ENCODE measurements around the gene S100PBP.

The S100PBP gene

DNA sequence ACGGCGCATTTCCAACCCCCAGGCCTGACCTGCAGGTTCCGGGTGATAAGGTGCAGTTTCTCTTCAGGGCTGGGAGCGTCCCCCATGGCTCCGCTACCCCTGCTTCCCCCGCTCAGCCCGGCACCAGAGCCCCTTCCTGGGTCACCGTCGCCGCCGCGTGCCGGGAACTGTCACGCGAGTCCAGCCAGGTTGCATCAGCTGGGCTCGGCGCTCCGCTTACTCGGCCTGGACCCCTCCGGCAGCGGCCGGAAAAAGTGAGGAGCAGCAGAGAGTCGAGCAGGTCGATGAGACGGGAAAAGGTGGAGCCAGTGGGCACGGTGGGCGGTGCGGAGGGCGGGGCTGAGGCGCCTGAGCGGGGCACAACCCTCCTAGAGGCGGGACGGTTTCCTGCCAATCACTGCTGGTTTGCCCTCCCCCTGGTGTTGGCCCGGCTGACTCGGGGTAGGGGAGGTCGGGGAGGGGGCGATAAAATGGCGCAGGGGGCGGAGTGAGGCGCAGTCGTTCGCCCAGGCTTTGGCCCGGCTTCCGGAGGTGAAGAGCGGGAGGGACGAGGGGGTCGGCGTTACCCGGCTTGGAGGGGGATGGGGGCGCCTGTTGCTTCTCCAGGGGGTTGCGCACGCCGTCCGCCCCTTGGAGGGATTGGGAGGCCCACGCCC lies at the start of gene S100PBP, which contains the start of gene YARS1:
TSS of gene S100PBP (plus strand) at position 495 of the 656 bp plus-strand sequence. CDS start 8,447 bp downstream, outside the sequence.
TSS of gene YARS1 (minus strand) at position 200 of the 656 bp plus-strand sequence. CDS start at position 86, 114 bp downstream.
- DNase-seq = peak; percentile 69 to 100 (median 98)

DNA sequence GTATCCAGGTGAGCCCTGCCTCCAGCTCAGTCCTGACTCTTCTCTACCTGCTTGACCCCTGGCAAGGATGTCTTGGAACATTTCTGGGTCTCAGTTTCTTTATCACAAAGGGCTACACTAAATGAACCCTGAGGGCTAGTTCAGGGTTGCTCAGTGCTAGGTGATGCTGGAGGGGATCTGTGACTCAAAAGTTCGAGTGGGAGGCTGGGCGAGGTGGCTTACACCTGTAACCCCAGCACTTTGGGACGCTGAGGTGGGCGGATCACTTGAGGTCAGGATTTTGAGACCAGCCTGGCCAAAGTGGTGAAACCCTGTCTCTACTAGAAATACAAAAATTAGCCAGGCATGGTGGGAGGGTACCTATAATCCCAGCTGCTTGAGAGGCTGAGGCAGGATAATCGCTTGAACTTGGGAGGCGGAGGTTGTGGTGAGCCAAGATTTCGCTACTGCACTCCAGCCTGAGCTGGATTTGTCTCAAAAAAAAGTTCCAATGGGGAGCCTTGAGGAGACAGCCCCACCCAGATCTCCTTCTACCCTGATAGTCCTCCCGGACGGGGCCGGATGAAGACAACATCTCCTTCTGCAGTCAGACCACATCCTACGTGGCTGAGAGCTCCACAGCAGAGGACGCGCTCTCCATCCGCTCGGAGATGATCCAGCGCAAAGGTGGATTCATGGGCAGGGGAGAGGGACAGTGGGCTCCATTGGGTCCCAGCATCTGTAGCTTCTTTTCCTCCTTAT lies 49.2 kb upstream of the S100PBP start:
- DNase-seq = no peak

DNA sequence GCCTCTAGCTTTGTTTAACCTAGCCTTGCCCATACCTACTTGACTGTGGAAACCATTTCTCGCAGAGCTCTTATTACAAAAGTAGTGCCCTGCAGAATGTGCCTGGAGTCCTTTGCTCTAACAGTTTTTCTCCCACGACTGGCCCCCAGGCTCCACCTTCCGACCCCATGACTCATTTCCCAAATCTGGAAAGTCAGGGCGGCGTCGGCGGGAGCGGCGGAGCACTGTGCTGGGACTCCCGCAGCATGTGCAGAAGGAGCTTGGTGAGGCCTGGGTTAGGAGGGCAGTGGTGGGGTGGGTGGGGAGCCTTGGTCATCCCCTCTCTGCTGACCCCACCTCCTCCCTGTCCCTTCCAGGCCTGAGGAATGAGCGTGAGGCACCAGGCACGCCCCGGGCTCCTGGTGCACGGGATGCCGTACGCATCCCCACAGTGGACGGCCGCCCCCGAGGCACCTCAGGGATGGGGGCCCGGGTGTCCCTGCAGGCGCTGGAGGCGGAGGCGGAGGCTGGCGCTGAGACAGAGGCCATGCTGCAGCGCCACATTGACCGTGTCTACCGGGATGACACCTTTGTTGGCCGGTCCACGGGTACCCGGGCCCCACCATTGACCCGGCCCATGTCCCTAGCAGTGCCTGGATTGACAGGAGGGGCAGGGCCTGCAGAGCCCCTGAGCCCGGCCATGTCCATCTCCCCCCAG lies 47.8 kb upstream of the S100PBP start:
- no peak for DNase-seq

DNA sequence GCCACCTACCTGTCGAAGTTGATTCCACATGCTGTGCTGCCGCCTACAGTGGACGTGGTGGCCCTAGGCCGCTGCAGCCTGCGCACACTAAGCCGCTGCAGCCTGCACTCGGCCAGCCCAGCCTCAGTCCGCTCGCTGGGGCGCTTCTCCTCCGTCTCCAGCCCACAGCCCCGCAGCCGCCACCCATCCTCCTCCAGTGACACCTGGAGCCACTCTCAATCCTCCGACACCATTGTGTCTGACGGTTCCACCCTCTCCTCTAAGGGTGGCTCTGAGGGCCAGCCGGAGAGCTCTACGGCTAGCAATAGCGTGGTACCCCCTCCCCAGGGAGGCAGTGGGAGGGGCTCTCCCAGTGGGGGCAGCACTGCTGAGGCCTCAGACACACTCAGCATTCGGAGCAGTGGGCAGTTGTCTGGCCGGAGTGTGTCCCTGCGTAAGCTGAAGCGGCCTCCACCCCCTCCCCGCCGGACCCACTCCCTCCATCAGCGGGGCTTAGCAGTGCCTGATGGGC lies 47.2 kb upstream of the S100PBP start:
- no peak for DNase-seq

DNA sequence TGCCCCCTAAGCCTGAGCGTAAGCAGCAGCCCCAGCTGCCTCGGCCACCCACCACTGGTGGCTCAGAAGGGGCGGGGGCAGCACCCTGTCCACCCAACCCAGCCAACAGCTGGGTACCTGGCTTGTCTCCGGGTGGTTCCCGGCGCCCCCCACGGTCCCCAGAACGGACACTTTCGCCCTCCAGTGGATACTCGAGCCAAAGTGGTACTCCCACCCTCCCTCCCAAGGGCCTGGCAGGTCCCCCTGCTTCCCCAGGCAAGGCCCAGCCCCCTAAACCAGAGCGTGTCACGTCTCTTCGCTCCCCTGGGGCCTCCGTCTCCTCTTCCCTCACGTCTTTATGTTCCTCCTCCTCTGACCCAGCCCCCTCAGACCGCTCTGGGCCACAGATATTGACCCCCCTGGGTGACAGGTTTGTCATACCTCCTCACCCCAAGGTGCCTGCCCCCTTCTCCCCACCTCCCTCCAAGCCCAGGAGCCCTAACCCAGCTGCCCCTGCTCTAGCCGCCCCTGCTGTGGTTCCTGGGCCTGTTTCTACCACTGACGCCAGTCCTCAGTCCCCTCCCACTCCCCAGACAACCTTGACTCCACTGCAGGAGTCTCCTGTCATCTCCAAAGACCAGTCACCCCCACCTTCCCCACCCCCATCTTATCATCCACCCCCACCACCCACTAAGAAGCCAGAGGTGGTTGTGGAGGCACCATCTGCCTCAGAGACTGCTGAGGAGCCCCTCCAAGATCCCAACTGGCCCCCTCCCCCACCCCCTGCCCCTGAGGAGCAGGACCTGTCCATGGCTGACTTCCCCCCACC lies 46.5 kb upstream of the S100PBP start:
- DNase-seq = no peak

DNA sequence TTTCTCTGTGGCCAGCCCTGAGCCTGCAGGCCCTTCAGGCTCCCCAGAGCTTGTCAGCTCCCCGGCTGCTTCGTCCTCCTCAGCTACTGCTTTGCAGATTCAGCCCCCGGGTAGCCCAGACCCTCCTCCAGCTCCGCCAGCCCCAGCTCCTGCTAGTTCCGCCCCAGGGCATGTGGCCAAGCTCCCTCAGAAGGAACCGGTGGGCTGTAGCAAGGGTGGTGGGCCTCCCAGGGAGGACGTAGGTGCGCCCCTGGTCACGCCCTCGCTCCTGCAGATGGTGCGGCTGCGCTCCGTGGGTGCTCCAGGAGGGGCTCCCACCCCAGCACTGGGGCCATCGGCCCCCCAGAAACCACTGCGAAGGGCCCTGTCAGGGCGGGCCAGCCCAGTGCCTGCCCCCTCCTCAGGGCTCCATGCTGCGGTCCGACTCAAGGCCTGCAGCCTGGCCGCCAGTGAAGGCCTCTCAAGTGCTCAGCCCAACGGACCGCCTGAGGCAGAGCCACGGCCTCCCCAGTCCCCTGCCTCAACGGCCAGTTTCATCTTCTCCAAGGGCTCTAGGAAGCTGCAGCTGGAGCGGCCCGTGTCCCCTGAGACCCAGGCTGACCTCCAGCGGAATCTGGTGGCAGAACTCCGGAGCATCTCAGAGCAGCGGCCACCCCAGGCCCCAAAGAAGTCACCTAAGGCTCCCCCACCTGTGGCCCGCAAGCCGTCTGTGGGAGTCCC lies 45.7 kb upstream of the S100PBP start:
- no peak for DNase-seq

DNA sequence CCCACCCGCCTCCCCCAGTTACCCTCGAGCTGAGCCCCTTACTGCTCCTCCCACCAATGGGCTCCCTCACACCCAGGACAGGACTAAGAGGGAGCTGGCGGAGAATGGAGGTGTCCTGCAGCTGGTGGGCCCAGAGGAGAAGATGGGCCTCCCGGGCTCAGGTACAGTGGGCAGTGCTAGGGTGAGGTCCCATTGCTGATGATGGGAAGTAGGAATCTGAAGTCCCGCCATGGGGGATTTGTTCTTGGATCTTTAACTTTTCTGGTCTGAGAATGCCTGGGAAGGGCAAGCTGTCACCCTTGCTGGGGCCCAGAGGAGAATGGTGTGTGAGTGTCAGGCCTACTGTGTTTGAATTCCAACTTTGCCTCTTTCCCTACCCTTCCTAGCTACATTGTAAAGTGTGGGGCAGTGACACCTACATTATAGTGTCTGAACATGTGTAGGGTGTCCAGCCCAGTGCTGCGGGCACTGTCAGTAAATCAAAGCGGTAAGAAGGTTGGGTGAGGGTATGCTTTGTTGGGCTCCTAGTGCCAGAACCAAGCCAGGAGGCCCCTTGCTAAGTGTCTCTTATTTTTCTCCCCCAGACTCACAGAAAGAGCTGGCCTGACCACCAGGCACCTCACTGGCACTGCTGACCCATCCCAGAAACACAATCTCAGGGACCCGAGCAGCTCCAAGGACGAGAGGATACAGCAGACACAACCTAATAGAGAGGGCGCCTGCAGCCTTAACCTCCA lies 45.0 kb upstream of the S100PBP start:
- no peak for DNase-seq

DNA sequence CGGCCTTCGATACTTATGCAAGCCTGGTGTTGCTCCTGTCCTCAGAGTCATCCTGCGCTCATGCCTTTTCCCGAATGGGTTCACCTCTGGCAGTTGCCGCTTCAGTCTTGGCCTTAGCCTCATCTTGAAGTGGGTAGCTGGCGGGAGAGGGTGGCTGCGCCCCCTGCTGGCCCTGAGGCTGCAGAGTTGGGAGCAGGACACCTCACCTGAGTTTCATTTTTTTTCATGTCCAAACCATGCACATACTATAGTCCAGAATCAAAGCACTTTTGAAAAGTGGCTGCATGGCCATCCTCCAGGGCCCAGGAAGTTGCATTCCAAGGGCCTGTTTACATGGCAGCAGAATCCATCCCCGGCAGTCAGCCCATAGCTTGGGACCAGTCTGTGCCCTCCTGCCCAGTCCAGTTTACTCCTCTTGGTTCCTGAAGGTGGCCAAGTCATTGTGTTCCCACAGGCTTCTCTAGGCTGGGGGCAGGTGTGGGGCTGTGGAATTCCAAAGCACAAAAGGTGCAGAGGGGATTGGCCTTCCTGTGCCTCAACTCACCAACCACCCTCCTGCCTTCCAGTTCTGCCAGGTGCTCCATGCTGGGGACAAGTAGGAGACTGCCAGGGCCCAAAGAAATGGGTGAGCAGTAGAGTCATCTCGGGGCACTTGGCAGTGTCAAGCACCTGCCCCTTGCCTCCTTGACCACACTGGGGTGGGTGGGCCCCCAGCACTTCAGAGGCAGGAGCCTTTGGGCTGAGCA lies 44.3 kb upstream of the S100PBP start:
- DNase-seq = peak in 54 of 58 donors; percentile 10 to 82 (median 46)

DNA sequence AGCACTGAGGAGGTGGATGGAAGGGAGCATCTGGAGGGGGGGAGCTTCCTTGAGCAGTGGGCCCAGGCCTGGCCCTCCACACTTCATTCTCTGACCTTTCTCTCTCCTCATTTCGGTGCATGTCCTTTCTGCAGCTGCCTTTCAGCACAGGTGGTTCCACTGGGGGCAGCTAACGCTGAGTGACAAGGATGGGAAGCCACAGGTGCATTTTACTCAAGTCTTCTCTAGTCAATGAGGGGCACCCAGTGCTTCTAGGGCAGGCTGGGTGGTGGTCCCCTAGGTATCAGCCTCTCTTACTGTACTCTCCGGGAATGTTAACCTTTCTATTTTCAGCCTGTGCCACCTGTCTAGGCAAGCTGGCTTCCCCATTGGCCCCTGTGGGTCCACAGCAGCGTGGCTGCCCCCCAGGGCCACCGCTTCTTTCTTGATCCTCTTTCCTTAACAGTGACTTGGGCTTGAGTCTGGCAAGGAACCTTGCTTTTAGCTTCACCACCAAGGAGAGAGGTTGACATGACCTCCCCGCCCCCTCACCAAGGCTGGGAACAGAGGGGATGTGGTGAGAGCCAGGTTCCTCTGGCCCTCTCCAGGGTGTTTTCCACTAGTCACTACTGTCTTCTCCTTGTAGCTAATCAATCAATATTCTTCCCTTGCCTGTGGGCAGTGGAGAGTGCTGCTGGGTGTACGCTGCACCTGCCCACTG lies 43.5 kb upstream of the S100PBP start:
- DNase-seq = no peak

DNA sequence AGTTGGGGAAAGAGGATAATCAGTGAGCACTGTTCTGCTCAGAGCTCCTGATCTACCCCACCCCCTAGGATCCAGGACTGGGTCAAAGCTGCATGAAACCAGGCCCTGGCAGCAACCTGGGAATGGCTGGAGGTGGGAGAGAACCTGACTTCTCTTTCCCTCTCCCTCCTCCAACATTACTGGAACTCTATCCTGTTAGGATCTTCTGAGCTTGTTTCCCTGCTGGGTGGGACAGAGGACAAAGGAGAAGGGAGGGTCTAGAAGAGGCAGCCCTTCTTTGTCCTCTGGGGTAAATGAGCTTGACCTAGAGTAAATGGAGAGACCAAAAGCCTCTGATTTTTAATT lies 43.0 kb upstream of the S100PBP start:
- no peak for DNase-seq

DNA sequence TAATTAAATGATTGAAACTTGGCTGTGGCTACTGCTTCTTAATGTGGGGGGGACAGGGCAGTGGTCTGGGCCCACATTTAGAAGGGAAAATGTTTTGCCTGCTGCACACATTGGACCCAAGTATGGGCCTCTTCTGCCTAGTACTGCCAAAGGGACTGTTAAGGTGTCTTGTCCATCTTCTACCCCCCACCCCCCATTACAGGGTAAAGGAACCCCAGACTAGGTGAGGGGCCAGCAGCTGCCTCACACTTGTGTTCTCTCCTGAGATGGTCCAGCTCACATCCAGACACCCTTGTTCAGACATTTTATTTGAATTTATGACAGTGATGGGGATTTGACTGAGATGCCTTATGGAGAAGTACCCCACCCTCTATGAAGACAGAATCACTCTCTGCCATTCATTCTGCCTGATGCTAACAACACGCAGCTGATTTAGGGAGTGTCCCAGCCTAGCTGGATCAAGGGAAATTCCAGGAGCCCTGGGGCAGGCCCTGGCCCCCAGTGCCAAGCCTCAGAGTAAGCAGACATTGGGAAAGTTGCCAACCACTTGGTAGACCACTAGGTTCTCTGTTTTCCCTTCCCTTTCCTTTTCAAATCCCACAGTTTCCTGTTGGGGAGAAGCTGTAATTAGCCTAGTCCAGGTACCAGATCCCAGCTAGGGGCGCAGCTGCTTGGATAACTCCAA lies 42.4 kb upstream of the S100PBP start:
- DNase-seq = no peak

DNA sequence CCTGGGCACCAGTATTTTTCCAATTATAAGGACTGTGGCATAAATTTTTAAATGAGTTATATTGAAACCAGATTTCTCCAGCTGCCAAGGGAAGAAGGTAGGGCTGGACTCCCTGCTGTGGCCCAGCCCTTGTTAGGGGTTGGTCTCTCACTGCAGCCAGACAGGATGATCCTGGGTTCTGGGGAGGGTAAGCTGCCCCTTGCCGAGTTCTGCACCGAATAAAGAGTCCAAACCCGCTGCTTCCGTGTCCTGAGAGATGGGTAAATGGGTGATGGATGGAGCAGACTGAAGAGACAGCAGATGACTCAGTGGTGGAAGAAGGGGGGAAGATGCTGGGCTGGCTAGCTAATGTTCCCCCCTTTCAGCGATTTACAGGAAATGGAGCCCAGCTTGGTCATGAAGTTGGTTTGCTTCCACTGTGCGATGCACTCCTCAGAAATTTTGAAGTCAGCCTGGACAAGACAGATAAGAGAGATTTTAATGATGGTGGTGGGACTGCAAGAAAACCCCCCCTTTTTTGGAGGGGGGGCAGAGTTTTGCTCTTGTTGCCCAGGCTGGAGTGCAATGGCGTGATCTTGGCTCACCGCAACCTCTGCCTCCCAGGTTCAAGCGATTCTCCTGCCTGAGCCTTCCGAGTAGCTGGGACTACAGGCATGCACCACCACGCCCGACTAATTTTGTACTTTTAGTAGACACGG lies 41.7 kb upstream of the S100PBP start:
- DNase-seq = no peak

DNA sequence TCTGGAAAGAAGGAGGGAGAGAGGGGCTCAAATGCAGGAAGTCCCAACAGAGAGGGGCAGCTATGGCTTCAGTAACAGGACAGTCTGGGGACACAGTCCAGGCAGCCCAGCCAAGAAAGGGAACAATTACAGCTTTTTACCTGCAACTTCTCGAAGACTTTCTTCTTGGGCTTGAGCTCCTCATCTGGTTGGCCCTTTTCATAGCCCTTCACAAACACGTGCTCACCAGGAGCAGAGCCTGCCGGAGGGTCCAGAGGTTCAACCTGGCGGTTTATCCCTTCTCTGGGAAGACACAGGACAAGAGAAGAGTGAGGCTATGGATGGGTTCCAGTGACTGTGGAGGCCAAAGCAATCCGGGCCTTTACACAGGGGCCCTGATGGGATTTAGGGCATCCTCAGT lies 38.2 kb upstream of the S100PBP start:
- DNase-seq = no peak

DNA sequence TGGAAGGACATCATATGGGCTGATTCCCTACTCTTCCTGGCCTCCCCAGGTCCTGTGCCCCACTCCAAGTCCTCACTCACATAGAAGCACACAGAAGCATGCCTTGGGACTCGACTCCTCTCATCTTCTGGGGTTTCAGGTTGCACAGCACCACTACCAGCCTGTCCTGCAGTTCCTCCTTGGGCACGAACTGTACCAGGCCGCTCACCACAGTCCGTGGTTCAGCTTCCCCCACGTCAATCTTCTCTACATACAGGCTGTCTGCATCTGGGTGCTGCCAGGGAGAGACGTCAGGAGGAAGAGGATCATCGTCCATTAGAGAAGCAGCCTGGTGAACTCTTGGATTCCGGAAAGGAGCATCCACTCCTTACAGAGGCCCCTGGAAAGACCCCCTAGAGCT lies 37.4 kb upstream of the S100PBP start:
- DNase-seq = no peak

DNA sequence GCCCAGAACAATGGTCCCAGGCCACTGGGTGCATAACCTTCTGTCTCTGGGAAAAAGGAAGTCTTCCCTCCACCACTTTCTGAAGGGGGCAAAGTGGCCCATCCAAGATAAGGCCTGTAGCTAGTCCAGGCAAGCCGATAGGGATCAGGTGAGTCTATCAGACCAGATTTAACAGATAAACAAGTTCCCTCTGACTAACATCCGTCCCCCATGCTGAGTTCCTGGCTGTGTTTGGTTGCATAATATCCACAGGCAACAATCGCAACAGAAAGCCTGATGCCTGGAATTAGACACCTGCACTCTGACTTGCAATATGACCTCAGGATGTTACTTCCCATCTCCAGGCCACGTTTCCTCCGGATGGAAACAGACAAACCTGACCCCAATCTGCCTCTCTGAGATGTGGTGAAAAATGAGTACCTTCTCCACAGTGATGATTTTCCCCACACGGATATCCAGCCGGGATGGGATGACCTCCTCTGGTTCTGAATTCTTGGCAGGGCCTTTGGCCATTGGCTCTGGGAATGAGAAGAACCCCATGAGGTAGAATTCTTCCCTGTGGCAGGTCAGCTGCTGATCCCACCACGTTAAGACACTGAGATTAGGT lies 36.7 kb upstream of the S100PBP start:
- DNase-seq = no peak

DNA sequence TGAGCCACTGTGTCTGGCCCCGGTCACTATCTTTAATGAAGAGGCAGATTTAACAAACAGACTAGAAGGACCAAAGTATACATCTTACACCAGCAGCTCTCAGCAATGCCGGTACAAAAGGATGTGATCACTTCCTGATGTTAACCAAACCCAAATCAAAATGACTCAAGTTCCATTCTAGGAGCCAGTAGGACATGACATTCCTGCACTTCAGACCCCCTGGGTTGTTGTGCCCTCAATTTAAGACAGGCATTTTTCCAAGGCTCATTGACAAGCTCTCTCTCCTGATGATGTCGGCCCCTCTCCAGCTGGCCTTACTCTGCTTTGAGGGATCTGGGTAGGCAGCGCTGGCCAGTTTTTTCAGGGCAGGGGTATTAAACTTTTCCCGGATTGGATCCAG lies 35.4 kb upstream of the S100PBP start:
- DNase-seq = peak in 5 of 58 donors; percentile 11 to 34 (median 13)

DNA sequence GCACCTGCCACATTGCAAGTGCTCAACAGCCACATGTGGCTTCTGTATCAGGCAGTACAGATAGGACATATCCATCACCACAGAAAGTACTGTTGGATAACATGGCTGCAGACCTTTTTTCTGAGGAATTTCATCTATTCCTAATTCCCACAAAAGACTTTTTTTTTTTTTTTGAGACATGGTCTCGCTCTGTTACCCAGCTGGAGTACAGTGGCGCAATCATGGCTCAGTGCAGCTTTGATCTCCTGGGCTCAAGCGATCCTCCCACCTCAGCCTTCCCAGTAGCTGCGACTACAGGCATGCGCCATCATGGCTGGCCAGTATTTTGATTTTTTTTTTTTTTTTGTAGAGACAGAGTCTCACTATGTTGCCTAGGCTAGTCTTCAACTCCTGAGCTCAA lies 33.6 kb upstream of the S100PBP start:
- no peak for DNase-seq
